Measurements from ENCODE around the gene PTH1R. TPM values are rescaled to one million over a fixed set of nuclear protein-coding genes. Genes with fewer than 3 reads are reported as not detected.

Gene PTH1R
- total RNA-seq, 4 donors from 2014 or later, result 7.8 to 18.5 (median 14.5) TPM

DNA sequence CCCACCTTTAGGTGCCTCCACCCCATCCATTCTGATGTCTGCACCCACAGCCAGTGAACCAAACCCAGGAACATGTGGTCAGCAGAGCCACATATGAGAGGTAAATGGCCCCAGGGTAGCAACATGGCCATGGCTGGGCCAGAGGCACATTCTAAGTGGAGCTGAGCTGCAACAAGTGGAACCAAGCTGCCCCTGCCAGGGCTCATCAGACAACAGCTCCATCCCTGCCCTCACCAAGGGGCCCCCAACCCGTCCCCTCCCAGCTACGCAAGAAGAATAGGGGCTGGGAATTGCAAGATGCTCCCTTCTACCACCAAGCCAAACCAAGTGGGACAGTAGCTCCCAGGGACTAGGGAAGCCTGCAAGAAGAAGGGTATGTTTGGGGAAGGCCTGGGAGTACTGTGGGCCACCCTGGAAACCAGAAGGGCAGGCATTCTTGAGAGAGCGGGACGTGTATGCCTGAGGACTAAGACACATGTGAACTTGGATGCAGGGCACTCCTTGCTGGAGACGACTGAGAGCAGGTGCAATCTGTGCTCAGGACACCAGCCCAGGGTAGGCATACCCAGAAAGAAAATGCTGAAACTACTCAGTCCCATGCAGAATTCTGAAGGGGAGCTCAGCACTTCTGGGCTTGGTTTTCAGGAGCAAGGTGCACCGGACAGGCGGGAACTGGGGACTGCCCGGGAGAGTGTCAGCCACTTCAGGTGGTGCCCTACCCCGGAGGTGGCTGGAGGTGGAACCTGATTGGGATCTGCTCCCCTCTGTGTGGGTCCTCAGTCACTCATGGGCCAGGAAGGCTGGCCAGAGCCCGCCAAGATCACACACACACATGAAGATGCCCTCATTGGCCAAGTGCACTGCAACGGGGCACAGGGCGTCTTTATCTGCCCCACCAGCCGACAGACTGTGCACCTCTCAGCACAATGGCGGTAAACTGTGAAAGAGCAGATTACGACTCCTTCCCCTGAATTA lies 23.8 kb upstream of the PTH1R start:
- no peak for ATAC-seq
- H3K4me1 ChIP-seq, result no peaks in the 10 kb centered on the region
- no peak overlapping the region for H3K4me3 ChIP-seq
- TF ChIP-seq POLR2AphosphoS5 (IDR thresholded peaks at IDR 0.05) (no peak), CTCF (IDR thresholded peaks at IDR 0.05) (no peak), POLR2A (IDR thresholded peaks at IDR 0.05) (no peak), EP300 (IDR thresholded peaks at IDR 0.05) (no peak)
- H3K9me3 ChIP-seq, result no peaks in the 10 kb centered on the region
- WGBS, 2 donors (ENCODE audit: low coverage in 1 of 2), result 76 to 85% methylated on average over 3 to 4 of the region's 15 CpGs
- no peaks in the 10 kb centered on the region for H3K27me3 ChIP-seq
- no peak overlapping the region for H3K27ac ChIP-seq
- H3K36me3 ChIP-seq, result no peaks in the 10 kb centered on the region

- no peaks in the 10 kb centered on the region for H3K36me3 ChIP-seq
- H3K4me1 ChIP-seq, result no peaks in the 10 kb centered on the region
- H3K27me3 ChIP-seq, result no peaks in the 10 kb centered on the region
- ATAC-seq, result no peak
- TF ChIP-seq EP300 (IDR thresholded peaks at IDR 0.05), result no peak
- no peak for TF ChIP-seq POLR2A (IDR thresholded peaks at IDR 0.05)
- TF ChIP-seq CTCF (IDR thresholded peaks at IDR 0.05), result no peak
- TF ChIP-seq POLR2AphosphoS5 (IDR thresholded peaks at IDR 0.05), result no peak
- no peak overlapping the region for H3K27ac ChIP-seq
- no peaks in the 10 kb centered on the region for H3K9me3 ChIP-seq
- no peak overlapping the region for H3K4me3 ChIP-seq
- 79 to 100% methylated on average over 1 to 5 of the region's 5 CpGs for WGBS, 2 donors (ENCODE audit: low coverage in 1 of 2)
Measured at GRCh38 chr3:46854555-46854991, 22.9 kb upstream of the PTH1R start.

GRCh38 chr3:46856576-46857471 lies 20.7 kb upstream of the PTH1R start:
- no peak overlapping the region for H3K4me3 ChIP-seq
- no peaks in the 10 kb centered on the region for H3K4me1 ChIP-seq
- no peak overlapping the region for H3K27ac ChIP-seq
- ATAC-seq, result no peak
- TF ChIP-seq CTCF (IDR thresholded peaks at IDR 0.05), result no peak
- TF ChIP-seq EP300 (IDR thresholded peaks at IDR 0.05), result no peak
- TF ChIP-seq POLR2AphosphoS5 (IDR thresholded peaks at IDR 0.05), result no peak
- TF ChIP-seq POLR2A (IDR thresholded peaks at IDR 0.05), result no peak
- H3K9me3 ChIP-seq, result no peaks in the 10 kb centered on the region
- WGBS, 2 donors (ENCODE audit: low coverage in 1 of 2), result 64 to 85% methylated on average over 4 to 5 of the region's 17 CpGs
- no peaks in the 10 kb centered on the region for H3K27me3 ChIP-seq
- H3K36me3 ChIP-seq, result no peaks in the 10 kb centered on the region

GRCh38 chr3:46857485-46858341 lies 19.8 kb upstream of the PTH1R start:
- TF ChIP-seq POLR2AphosphoS5 (IDR thresholded peaks at IDR 0.05) (no peak), POLR2A (IDR thresholded peaks at IDR 0.05) (no peak), CTCF (IDR thresholded peaks at IDR 0.05) (no peak)
- H3K27ac ChIP-seq, result no peak overlapping the region
- no peaks in the 10 kb centered on the region for H3K4me1 ChIP-seq
- H3K36me3 ChIP-seq, result no peaks in the 10 kb centered on the region
- no peaks in the 10 kb centered on the region for H3K27me3 ChIP-seq
- ATAC-seq, result no peak
- no peak overlapping the region for H3K4me3 ChIP-seq
- no peaks in the 10 kb centered on the region for H3K9me3 ChIP-seq
- 73 to 75% methylated on average over 8 to 9 of the region's 10 CpGs for WGBS, 2 donors (ENCODE audit: low coverage in 1 of 2)

Measured in gastroesophageal sphincter (tissue), 4 donors.